ENCODE measurements around the gene ELFN2. TPM values are rescaled to one million over a fixed set of nuclear protein-coding genes. Genes with fewer than 3 reads are reported as not detected.
A peak's percentile ranks its signal among the peaks of the same experiment; 100 is the strongest.

The ELFN2 gene
- polyA plus RNA-seq, 1 experiment: 2.6 TPM

GRCh38 chr22:37460684-37461083, 33.4 kb upstream of the ELFN2 start:
- DNase-seq (ENCODE audit: low read depth, low spot score): no peak
- Histone ChIP-seq H3K9me3 (ENCODE audit: control insufficient read depth, insufficient read depth, low read length) (no peaks in the 10 kb centered on the region), H3K4me3 (ENCODE audit: low read depth, low read length) (no peak overlapping the region), H3K27me3 (ENCODE audit: control insufficient read depth, insufficient read depth, low read length) (peaks cover 10% of the 10 kb centered on the region), H3K27ac (ENCODE audit: low read depth, low read length) (no peak overlapping the region)
- TF ChIP-seq CTCF (IDR thresholded peaks at IDR 0.05; ENCODE audit: low read depth, low read length): no peak
- ChIA-PET POLR2A (no interaction called here), CTCF (no interaction called here)

- peaks cover 1% of the 10 kb centered on the region; the same call in 1 of the 2 replicates for H3K9me3 ChIP-seq (ENCODE audit: control insufficient read depth, insufficient read depth, low read length)
- CTCF ChIA-PET: interaction anchor here (1.1 to 5.5 kb wide), 7 partner anchors 23 to 199 kb away, joined by 3 to 154 read pairs (median 8); no protein-coding TSS in a partner anchor
- no peak for TF ChIP-seq CTCF (IDR thresholded peaks at IDR 0.05; ENCODE audit: low read depth, low read length)
- H3K27me3 ChIP-seq (ENCODE audit: control insufficient read depth, insufficient read depth, low read length): peaks cover 8% of the 10 kb centered on the region
- H3K27ac ChIP-seq (ENCODE audit: low read depth, low read length): no peak overlapping the region
- no peak overlapping the region for H3K4me3 ChIP-seq (ENCODE audit: low read depth, low read length)
- DNase-seq (ENCODE audit: low read depth, low spot score): no peak
- POLR2A ChIA-PET: interaction anchor here (0.7 kb wide), 1 partner anchor 53 kb away, joined by 9 read pairs; no protein-coding TSS in a partner anchor
These were observed 31.9 kb upstream of the ELFN2 start for GRCh38 chr22:37459206-37459605.

GRCh38 chr22:37457093-37457893, 30.0 kb upstream of the ELFN2 start:
- no peak overlapping the region for H3K27ac ChIP-seq (ENCODE audit: low read depth, low read length)
- DNase-seq (ENCODE audit: low read depth, low spot score): no peak
- no peak overlapping the region for H3K4me3 ChIP-seq (ENCODE audit: low read depth, low read length)
- peaks cover 4% of the 10 kb centered on the region for H3K9me3 ChIP-seq (ENCODE audit: control insufficient read depth, insufficient read depth, low read length)
- ChIA-PET CTCF (interaction anchor here (0.7 to 5.5 kb wide), 18 partner anchors 10 to 258 kb away, joined by 3 to 154 read pairs (median 5); no protein-coding TSS in a partner anchor), POLR2A (no interaction called here)
- TF ChIP-seq CTCF (IDR thresholded peaks at IDR 0.05; ENCODE audit: low read depth, low read length): peak; percentile 96
- H3K27me3 ChIP-seq (ENCODE audit: control insufficient read depth, insufficient read depth, low read length): peaks cover 8% of the 10 kb centered on the region

- no peak for TF ChIP-seq CTCF (IDR thresholded peaks at IDR 0.05; ENCODE audit: low read depth, low read length)
- no peak for DNase-seq (ENCODE audit: low read depth, low spot score)
- Histone ChIP-seq H3K27ac (ENCODE audit: low read depth, low read length) (no peak overlapping the region), H3K9me3 (ENCODE audit: control insufficient read depth, insufficient read depth, low read length) (peaks cover 4% of the 10 kb centered on the region), H3K27me3 (ENCODE audit: control insufficient read depth, insufficient read depth, low read length) (peaks cover 3% of the 10 kb centered on the region), H3K4me3 (ENCODE audit: low read depth, low read length) (no peak overlapping the region)
- ChIA-PET POLR2A (interaction anchor here (1.8 kb wide), 1 partner anchor 143 kb away, joined by 4 read pairs; no protein-coding TSS in a partner anchor), CTCF (interaction anchor here (0.6 to 5.5 kb wide), 8 partner anchors 11 to 196 kb away, joined by 3 to 154 read pairs (median 4); no protein-coding TSS in a partner anchor)
These were observed 29.1 kb upstream of the ELFN2 start for GRCh38 chr22:37456346-37456745.

GRCh38 chr22:37455896-37456295, 28.6 kb upstream of the ELFN2 start:
- ChIA-PET POLR2A (interaction anchor here (0.7 to 1.8 kb wide), 2 partner anchors 13 to 142 kb away, joined by 4 read pairs; no protein-coding TSS in a partner anchor), CTCF (interaction anchor here (0.7 to 5.5 kb wide), 5 partner anchors 107 to 196 kb away, joined by 3 to 154 read pairs (median 4); no protein-coding TSS in a partner anchor)
- Histone ChIP-seq H3K27ac (ENCODE audit: low read depth, low read length) (peak overlapping the region; percentile 81), H3K4me3 (ENCODE audit: low read depth, low read length) (no peak overlapping the region), H3K27me3 (ENCODE audit: control insufficient read depth, insufficient read depth, low read length) (peaks cover 3% of the 10 kb centered on the region), H3K9me3 (ENCODE audit: control insufficient read depth, insufficient read depth, low read length) (peaks cover 4% of the 10 kb centered on the region)
- no peak for DNase-seq (ENCODE audit: low read depth, low spot score)
- no peak for TF ChIP-seq CTCF (IDR thresholded peaks at IDR 0.05; ENCODE audit: low read depth, low read length)
